ENCODE measurements around the gene GALNT1. TPM values are rescaled to one million over a fixed set of nuclear protein-coding genes. Genes with fewer than 3 reads are reported as not detected.
"Not testable (repeated sequence)": the region's sequence is repeated elsewhere in the genome, so short reads cannot be mapped to it uniquely, and the experiment has no call there.

Gene GALNT1
- 46.1 and 63.0 TPM in 2 replicates for total RNA-seq (2014; rRNA removed; shearing (Covaris generic))

DNA sequence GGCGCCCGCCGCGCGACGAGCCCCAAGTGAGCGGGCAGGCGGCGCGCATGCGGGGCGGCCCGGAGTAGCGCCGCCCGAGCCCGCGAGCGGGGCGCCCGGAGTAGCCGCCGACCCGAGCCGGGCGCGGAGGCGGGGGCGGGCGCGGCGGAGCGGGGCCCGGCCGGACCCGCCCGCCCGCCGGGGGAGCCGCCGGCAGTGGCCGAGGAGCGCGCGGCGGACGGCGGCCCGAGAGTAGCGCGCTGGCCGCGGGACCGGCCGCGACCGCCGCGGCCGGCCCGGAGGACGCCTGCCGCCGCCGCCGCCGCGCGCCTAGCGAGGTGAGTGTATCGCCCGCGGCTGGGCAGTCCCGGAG lies at the start of gene GALNT1:
Gene GALNT1 (plus strand): TSS at position 195 of the 352 bp plus-strand sequence. CDS start 72,923 bp downstream, outside the sequence.
- DNase-seq (ENCODE audit: low read depth), result no peak

DNA sequence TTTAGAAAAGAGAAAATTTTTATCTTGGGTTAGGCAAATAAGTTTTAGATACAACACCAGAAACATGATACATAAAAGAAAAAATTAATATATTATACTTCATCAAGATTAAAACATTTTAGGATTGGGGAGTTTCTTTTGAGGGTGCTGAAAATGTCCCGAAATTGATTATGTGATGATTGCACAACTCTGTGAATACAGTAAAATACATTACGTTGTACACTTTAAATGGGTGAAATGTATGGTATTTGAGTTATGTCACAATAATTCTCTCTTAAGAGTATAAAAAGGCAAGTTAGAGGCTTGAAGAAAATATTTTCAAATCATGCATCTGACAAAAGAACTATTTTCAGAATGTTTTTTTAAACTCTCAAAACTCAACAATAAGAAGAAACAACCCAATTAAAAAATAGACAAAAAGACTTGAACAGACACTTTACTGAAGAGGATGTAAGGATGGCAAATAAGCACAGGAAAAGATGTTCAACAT lies 47.6 kb upstream of the GALNT1 start:
- no peak for DNase-seq (ENCODE audit: low read depth)

DNA sequence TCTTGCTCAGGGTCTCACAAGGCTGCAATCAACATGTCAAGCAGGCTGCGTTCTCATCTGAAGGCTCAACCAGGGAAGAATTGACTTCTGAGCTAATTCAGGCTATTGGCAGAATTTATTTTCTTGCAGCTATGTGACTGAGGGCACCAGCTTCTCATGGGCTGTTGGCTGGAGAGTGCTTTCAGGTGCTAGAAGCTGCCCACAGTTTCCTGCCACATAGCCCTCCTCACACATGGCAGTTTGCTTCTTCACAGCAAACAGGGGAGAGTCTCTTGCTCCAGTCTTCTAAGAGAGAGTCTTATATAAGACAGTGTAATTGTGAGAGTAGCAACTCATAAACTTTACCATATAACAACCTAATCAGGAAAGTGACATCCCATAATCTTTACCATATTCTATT lies 46.2 kb upstream of the GALNT1 start:
- no peak for DNase-seq (ENCODE audit: low read depth)

DNA sequence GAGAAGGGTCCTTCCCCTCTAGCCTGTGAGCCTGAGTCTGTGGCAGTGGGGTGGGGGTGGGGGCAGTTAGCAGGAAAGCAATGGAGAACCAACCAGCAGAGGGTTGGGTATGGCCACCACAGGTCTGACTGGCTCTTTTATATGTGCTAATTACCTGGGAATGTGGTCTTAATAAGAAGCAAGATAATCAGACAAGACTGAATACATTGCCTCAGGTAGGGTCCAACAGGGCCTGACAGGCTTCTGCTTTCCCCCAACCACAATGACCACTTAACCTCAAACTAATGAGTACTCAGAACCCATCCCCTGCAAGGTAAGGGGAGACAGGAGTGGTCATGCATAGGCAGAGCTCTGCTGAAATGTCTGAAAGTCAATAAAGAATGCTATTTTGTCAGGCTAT lies 39.2 kb upstream of the GALNT1 start:
- no peak for DNase-seq (ENCODE audit: low read depth)

DNA sequence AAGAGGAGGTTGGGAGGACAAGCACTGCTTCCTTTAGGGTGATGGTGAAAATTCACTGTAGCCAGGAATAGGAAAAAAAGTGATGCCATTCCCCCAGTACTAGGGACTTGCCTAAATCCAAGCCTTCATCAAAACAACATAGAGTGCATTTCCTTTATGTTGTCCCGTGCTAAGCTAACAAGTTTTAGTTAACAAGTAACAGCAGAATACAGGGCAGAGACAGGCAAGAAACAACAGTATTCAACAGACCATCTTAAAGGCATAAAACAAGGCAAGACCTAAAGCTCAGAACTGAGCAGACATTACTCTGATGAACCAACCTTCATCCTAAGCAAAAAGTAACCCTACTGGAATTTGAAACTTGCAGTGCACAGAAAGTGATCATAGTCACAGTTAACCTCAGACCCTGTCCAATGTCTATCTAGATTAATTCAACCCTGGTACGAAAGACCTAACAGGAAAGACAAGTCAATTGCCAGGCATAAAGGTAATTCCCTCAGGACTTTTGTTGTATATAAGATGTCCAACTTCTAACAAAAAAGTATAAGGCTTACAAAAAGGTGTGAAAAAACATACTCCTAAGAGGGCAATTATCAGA lies 34.4 kb upstream of the GALNT1 start:
- no peak for DNase-seq (ENCODE audit: low read depth)

DNA sequence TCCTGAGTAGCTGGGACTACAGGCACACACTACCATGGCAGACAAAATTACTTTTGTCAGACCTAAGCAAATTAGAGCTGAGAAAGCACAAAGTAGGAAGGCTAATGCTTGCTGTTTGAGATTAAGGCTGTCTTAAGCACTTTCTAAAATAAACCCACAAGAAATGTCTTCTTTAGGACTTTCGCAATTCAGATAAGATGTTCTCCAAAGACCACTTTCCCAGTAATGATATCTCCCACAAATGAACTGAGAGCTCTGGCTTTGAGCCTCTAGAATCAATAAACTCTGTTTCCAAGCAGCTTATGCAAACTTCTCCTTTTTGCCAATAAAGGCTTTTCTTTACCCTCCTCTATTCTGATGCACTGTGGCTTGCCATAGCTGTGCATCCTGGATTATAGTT lies 32.0 kb upstream of the GALNT1 start:
- no peak for DNase-seq (ENCODE audit: low read depth)

DNA sequence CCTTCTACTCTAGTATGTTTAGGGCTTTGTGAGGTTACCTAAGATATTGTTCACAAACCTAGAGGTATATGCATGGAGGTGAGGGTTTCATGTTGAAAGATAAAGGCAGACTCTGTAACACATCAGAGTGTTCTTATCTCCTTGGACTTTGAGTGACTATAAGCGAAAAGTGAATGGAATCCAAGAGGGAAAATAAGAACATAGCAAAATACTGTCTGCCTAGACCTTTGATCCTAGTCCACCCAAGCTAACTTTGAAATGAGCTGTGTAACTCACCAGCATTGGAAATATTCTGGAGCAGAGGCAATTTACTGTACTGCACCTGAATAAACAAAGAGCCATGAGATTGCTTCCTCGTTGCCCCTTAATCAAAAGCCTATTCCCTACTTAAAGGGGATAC lies 28.2 kb upstream of the GALNT1 start:
- DNase-seq (ENCODE audit: low read depth), result no peak

DNA sequence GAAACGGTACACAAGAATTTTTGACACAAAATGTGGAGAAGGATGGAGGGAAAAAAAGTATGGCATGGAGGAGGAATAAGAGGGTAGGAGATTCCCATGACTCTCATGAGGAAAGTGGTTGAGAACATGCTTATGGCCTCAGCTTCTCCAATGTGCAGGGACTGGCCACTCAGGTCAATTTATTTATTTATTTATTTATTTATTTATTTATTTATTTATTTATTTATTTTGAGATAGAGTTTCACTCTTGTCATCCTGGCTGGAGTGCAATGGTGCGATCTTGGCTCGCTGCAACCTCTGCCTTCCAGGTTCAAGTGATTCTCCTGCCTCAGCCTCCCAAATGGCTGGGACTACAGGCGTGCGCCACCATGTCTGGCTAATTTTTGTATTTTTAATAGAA lies 26.0 kb upstream of the GALNT1 start:
- DNase-seq (ENCODE audit: low read depth), result not testable (repeated sequence)

DNA sequence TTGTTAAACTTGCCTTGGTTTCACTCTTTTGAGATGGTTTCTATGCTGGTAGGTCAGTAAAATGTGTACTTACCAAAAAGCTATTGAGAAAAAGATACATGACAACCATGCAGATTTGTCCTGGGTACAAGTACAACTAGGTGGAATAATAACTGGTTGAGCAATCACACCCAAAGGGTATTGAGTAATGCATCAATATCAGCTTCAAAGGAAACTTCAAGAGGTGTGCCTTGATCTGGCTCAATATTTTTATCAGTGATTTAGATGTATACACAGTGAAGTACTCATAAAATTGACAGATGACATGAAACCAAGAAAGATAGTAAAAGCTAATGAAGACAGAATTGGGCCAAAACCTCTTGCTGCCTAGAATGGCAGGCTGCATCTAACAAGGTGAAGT lies 21.7 kb upstream of the GALNT1 start:
- no peak for DNase-seq (ENCODE audit: low read depth)

DNA sequence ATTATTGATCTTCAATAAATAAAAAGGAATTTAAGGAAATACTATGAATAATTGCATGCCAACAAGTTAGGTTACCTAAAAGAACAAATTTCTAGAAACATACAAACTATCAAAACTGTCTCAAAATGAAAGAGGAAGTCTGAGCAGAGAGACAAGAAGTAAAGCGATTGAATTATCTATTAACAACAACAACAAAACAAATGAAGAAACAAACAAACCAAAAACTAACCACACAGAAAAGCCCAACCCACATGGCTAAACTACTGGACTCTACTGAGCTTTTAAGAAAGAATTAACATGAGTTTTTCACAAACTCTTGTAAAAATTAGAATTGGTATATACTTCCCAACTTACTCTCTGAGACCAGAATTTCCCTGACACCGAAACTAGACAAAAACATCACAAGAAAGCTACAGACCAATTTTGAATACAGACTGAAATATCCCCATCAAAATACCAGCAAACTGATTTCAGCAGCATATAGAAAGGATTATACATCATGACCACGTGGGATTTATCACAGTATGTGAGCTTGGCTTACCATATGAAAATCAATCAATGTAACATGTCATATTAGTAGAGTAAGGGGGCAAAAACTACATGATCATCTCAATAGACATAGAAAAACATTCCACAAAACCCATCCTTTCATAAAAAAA lies 16.6 kb upstream of the GALNT1 start:
- no peak for DNase-seq (ENCODE audit: low read depth)

DNA sequence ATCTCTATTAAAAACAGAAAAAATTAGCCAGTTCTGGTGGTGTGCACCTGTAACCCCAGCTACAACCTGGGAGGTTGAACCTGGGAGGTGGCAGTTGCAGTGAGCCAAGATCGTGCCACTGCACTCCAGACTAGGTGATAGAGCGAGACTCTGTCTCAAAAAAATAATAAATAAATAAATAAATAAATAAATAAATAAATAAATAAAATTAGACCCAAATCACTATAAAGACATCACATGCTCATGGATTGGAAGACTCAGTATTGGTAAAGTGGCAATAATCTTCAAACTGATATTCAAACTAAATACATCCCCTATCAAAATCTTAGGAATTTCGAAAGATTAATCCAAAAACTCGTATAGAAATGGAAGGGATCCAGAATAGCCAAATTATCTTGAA lies 15.5 kb upstream of the GALNT1 start:
- no peak for DNase-seq (ENCODE audit: low read depth)

DNA sequence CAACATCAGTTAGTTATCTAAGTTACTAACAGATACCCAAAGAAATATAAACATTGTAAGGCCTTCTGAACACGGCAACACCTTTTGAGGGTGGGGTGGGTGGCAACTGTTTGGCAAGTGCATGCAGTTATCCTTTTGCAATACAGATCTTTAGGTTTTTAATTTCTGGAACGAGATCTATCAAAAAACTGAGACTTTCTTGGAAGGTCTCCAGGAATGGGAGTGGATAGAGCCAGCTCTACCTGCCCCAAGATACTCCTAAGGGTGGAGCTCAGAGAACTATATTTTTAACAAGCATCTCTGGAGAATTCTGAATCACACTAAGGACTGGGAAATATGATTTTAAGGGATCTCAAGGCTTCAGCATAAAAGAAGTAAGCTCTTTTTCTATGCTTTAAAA lies 11.4 kb upstream of the GALNT1 start:
- no peak for DNase-seq (ENCODE audit: low read depth)

DNA sequence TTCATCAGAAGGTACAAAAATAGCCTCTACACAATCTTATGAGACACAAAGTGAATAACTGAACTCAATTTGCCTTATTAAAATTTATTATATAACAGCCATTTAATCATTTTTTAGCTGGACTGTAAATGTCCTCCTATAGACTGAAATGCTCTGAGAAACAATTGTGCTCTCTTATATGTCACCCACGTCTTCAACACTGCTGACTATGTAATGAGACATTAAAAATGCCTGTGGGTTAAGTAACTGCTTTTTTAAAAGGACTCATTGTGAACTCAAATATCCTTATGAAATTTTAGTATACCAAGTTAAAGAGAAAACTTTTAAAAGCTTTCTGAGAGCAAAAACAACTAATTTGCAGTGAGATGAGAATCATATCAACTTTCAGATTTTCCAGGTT lies 10.4 kb upstream of the GALNT1 start:
- DNase-seq (ENCODE audit: low read depth), result no peak

DNA sequence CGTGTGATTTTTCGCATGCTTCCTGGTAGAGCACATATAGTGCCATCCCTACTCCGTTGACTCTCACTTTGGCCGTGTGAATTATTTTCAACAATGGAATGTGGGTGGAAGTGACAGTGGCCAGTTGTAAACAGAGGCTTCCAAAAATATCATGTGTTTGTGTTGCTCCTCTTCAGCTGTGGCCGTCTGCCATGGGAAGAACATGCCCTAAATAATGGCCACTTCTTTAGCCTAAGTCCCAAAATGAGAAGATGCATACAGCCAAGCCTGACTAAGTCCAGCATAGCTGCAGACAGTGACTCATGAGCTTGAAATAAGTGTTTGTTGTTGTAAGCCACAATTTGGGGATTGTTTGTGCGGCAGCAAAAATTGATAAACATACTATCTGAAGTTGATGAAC lies 8.9 kb upstream of the GALNT1 start:
- DNase-seq (ENCODE audit: low read depth), result peak; percentile 15

DNA sequence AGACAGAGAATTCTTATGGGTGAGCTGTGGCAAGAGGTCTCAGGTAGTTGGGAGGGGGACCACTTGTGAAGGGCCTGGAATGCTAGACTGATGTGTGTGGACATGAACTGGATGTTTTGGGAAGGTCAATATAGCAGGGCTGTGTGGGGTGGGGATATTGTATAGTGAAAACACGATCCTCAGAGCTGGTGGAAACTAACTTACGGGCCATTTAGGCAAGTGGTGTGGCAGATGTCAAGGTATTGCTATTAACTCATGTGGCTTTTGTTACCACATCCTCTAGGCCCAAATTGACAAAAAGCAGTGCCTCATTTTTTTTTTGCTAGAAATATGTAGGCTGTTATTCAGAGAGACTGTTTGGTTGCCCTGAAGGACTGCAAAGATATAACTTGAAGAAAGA lies 8.0 kb upstream of the GALNT1 start:
- no peak for DNase-seq (ENCODE audit: low read depth)

DNA sequence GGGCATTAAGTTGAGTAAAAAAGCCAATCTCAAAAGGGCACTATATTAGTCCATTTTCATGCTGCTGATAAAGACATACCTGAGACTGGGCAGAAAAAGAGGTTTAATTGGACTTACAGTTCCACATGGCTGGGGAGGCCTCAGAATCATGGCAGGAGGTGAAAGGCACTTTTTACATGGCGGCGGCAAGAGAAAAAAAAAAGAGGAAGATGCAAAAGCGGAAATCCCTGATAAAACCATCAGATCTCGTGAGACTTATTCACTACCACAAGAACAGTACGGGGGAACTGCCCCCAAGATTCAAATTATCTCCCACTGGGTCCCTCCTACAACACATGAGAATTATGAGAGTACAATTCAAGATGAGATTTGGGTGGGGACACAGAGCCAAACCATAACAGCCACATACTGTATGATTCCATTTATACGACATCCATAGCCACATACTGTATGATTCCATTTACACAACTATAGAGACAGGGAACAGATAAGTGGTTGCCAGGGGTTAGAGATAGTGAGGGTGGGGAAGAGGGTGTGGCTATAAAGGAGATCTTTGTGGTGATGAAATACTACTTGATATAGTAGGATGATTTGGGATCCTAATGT lies 5.2 kb upstream of the GALNT1 start:
- not testable (repeated sequence) for DNase-seq (ENCODE audit: low read depth)

DNA sequence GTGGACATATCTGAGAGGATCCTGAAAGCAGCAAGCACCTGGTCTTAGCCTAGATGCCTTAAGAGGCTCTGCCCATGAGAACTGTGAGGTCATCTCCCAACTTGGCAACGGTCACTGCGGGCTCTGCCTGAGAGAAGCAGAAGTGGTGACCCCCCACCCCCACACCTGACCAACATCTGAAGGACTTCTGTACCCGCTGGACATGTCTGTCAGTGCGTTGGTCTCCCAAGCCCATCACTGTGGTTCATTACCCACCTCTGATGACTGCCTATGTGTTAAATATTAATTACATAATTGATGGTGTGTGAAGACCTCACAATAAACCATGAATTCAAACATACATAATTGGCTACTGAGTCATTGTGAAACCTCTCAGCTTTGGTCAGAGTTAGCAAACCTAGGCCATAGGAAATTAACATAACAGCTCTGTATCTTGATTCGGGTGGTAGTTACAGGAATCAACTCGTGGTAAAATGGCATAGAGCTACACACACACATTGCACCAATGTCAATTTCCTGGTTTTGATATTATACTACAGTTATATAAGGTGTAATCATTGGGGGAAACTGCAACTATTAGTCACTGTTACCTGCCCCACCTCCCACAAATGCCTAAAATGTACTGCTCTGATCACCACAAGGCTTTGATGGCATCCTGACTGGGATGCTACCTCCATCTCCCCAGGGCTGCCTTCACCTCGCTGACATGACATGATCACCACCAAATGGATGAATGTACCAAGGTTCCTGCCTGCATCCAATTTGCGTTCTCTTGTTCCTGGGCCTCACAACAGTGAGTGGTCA lies 4.3 kb upstream of the GALNT1 start:
- DNase-seq (ENCODE audit: low read depth), result peak; percentile 38

DNA sequence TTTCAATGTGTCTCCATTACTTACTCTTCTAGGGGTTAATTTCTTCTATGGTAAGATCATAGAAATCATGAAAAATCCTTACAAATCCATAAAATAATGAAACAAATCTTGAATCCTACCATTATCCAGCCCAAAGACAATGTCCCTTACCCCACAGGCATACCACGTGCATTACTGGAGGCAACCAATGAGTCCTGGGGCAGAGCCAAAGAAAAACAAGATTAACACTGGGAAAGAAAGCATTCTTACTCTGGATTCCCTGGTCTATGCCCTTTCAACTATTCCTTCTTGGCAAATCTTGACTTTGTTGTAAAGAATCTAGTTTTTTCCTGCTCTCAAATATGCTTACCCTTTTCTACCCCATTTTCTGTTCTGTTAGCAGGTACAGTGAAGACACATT lies 3.1 kb upstream of the GALNT1 start:
- DNase-seq (ENCODE audit: low read depth), result peak; percentile 15

DNA sequence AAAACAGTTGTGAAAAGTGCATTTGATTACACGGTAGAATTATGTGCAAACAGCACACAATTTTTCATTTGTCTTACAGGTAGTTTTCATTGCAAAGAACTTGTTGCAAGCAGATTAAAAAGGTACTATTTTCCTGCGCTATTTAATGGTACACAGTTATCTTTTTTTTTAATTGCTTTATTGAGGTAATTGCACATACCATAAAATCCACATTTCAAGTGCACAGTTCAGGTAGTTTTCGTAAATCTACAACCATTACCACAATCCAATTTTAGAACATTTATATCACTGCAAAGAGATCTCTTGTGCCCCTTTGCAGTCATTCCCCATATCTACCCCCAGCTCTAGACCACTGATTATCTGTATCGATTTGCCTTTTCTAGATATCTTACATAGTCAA lies 2.6 kb upstream of the GALNT1 start:
- no peak for DNase-seq (ENCODE audit: low read depth)

DNA sequence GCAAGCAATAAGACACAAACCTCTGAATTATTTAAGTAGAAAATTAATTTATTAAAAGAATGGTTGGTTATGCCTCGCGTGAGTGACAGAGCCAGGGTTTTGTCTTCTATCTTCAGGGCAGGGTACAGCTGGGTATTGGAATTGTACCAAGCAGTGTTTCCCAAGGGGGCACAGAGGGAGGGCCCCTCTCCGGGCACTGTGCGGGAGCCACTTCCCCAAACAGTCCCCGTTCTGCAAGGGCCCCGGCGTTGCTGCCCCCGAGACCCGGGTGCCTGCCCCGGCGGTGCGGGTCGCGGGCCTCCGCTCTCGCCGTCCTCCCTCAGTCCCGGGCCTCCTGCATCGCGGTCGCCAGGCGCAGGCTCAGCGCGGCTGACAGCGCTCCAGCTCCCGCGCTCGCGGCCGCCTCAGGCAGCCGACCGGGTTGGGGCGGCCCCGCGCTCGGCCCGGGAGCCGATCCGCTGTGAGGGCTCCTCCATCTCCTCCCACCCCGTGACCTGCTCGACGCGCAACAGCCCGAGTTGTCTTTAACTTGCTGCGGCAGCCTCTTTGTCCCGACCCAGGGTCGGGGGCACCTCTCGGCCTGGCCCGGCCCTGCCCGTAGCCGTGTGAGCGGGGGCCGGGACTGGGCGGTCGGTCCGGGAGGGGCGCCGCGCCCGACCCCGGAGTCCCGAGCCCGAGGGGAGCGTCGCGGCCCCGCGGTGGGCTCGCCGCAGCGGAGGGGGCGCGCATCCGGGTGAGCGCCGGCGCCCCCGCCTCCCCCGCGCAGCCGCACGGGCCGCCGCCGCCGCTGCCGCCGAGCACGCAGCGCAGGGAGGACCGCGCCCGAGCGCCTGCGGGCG lies 620 bp upstream of the GALNT1 start:
- peak; percentile 62 for DNase-seq (ENCODE audit: low read depth)

DNA sequence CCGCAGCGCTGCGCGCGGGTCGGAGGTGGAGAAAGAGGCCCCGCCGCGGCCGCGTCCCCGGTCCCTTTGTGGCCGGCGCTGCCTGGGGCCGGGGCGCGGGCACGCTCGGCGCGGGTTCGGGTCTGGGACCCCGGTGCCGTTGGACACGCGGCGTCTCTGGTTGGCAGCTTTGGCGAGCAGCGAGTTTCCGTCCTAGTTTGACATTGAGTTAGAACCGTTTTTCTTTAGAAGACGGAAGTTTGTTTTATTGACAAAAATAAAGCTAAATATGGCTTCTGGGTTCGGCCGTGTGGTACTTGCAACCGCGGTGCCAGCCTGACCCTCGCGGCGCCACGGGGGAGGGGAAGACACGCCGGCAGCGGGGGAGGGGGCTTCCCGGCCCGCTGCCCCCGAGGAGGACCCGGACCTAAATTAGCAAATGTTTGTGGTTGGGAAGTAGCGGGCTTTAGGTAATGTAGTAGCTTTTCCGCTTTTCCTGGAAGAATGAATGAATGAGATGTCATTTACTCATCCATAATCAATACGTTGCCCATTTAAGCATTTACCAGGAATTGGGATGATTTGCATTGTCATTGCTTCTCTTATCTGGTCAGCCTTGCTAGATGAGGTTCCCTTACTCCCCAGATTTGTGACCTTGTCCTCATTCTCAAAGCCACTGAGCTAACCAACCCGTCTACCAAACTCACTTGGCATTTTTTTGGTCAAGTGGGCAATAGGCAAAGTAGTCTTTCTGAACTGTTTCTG lies 530 bp downstream of the GALNT1 start:
- peak; percentile 25 for DNase-seq (ENCODE audit: low read depth)
